Measurements from ENCODE around the gene NDRG2. TPM values are rescaled to one million over a fixed set of nuclear protein-coding genes. Genes with fewer than 3 reads are reported as not detected.

NDRG2 gene
- total RNA-seq: 105 TPM

GRCh38 chr14:21024585-21025370, at the start of gene NDRG2:
NDRG2 (minus strand) TSS chr14:21025061; CDS start chr14:21023315, 1,746 bp downstream.

GRCh38 chr14:21070083-21070609, 45.3 kb upstream of the NDRG2 start, which contains the start of gene ARHGEF40:
ARHGEF40 (plus strand) TSS chr14:21070304; CDS start chr14:21070397, 93 bp downstream.

DNA sequence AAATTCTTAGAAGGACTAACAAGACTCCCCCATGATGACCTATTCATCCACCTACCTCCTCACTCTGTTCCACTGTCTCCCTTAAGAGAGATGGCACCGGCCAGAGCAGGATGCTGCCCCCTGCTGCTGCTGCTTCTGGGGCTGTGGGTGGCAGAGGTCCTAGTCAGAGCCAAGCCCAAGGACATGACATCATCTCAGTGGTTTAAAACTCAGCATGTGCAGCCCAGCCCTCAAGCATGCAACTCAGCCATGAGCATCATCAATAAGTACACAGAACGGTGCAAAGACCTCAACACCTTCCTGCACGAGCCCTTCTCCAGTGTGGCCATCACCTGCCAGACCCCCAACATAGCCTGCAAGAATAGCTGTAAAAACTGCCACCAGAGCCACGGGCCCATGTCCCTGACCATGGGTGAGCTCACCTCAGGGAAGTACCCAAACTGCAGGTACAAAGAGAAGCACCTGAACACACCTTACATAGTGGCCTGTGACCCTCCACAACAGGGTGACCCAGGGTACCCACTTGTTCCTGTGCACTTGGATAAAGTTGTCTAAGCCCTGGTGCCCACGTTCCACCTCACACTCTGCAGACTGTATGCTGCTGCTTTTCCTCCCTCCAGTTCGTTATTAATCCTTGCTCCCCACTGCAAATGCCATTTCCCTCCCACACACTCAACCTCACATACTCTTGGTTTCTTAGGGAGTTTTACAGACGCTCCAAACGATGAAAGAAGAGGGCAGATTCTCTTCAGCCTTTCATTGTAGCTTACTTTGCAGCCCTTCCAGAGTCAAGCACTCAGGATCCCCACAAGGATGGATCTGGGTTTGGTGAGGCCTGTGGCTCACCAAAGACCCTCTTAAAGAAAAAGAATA, 33.2 kb upstream of the NDRG2 start, which contains the start of gene RNASE8:
Gene RNASE8 (plus strand): TSS at position 20 of the 873 bp plus-strand sequence. CDS start 71 bp downstream, at position 91.

GRCh38 chr14:21041676-21042433, 17.0 kb upstream of the NDRG2 start, which contains the start of gene RNASE7:
RNASE7 (plus strand) TSS chr14:21042362; CDS start chr14:21042993, 631 bp downstream.

GRCh38 chr14:21034707-21035106, 9.8 kb upstream of the NDRG2 start, which contains the start of gene RNASE13:
RNASE13 (minus strand) TSS chr14:21034807; CDS start chr14:21034288, 519 bp downstream.

GRCh38 chr14:21029917-21030316, 5.1 kb upstream of the NDRG2 start, which contains the start of gene TPPP2:
TPPP2 (plus strand) TSS chr14:21030217; CDS start chr14:21030582, 365 bp downstream.

DNA sequence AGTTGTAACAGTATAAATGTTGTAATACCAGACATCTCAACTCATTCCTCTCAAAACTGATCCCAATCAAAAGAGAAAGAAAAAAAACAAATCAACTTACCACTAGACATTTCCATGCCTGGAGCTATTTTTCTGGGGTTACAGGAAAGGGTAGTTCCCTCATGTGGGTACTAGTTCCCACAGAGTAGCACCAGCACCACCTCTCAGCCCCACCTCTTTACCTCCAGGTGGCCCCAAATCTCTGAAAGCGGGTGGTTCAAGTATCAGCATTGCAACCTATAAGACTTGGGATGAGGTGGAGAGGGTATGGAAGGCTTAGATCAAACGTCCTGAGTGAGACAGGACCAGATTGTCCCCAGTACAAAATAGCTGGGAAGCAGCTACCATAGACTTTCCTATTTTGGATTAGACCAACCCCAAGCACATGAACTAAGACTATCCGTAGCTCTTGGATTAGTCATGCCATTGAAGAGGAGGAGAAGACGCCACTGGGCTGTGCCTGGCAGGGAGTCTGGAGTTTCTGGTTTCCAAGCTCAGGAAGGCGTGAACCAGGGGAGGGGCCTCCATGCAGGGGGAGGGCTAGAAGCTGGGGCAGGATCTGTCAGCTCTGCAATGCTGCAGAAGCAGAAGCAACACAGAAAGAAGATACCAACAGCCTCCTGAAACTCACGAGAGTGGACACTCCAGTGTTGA, 26.0 kb downstream of the NDRG2 start, which contains the start of gene SLC39A2:
Gene SLC39A2 (plus strand): TSS at position 620 of the 693 bp plus-strand sequence. CDS start 154 bp downstream, outside the sequence.

GRCh38 chr14:20989787-20990600, 34.9 kb downstream of the NDRG2 start, which contains the start of gene METTL17:
METTL17 (plus strand) TSS chr14:20989980; CDS start chr14:20990003, 23 bp downstream.

Other genes with a start within 250 kb of the NDRG2 start
- gene RNASE6, start 243.8 kb downstream of the NDRG2 start, total RNA-seq: not detected
- gene RNASE1, start 222.2 kb downstream of the NDRG2 start, total RNA-seq: 7.8 TPM
- not detected for gene RNASE3, start 133.7 kb downstream of the NDRG2 start, total RNA-seq
- gene RNASE2, start 69.6 kb downstream of the NDRG2 start, total RNA-seq: not detected
- 47.0 TPM for gene METTL17, start 35.1 kb downstream of the NDRG2 start, total RNA-seq
- not detected for gene SLC39A2, start 25.8 kb downstream of the NDRG2 start, total RNA-seq
- not detected for gene TPPP2, start 5.2 kb upstream of the NDRG2 start, total RNA-seq
- gene RNASE13, start 9.7 kb upstream of the NDRG2 start, total RNA-seq: not detected
- gene RNASE7, start 17.3 kb upstream of the NDRG2 start, total RNA-seq: not detected
- gene RNASE8, start 32.8 kb upstream of the NDRG2 start, total RNA-seq: not detected
- gene ARHGEF40, start 45.2 kb upstream of the NDRG2 start, total RNA-seq: 20.7 TPM
- 11.9 TPM for gene ZNF219, start 73.6 kb upstream of the NDRG2 start, total RNA-seq
- not detected for gene TMEM253, start 76.0 kb upstream of the NDRG2 start, total RNA-seq
- not detected for gene OR5AU1, start 131.0 kb upstream of the NDRG2 start, total RNA-seq
- gene HNRNPC, start 244.4 kb upstream of the NDRG2 start, total RNA-seq: 531 TPM

Data from parietal lobe (tissue), 1 donor.